Peyer's patch (tissue), 4 donors: ENCODE data around the gene SLC6A9.

Experiments
- CTCF ChIP-seq, 6 experiments: fragments of 450-650 bp in 4 of 6; fragments of 200-600 bp in 2 of 6; sonication (generic) in 1 of 6; IDR thresholded peaks; one replicate each; pipeline ENCODE4 v1.5.1; 2017 to 2019; ENCODE audit warnings: antibody characterized with exemption in 6 of 6, mild to moderate bottlenecking in 3 of 6, moderate library complexity in 1 of 6
- POLR2A ChIP-seq, 2 donors: fragments of 450-650 bp; IDR thresholded peaks; one replicate each; pipeline ENCODE4 v1.5.1; 2017; ENCODE audit warnings: antibody characterized with exemption in 2 of 2, mild to moderate bottlenecking in 2 of 2, moderate library complexity in 2 of 2

DNA sequence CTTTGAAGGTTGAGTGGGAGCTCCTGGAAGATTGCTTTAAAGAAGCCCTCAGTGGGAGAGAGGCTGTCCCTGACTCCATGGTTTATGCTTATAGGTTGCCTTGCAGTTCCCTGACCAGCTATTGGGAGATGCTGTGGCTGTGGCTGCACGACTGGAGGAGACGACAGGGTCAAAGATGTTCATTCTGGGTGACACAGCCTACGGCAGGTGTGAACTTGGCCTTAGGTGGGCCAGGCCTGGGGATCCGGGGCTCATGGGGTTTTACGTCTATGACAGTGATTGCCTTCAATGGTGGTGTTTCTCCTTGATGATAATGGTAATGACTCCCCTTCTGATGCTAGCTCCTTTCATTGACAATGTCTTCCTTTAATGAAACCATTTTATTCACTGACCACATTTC is 60.8 kb downstream of the SLC6A9 start:
- no peak for TF ChIP-seq CTCF (IDR thresholded peaks at IDR 0.05)
- TF ChIP-seq POLR2A (IDR thresholded peaks at IDR 0.05) = no peak
